Osteoblast (primary cell): ENCODE results near the gene PTH1R. TPM values are rescaled to one million over a fixed set of nuclear protein-coding genes. Genes with fewer than 3 reads are reported as not detected.

Experiments used
- DNase-seq: peaks from one replicate; pipeline ENCODE4 v3.0.0; 2011; ENCODE audit warnings: low spot score, mixed read lengths; ENCODE audit not compliant: insufficient read length; ENCODE audit errors: missing footprints
- H2AFZ ChIP-seq: 2 replicates; pipeline ENCODE4 v1.6.0; 2011; ENCODE audit warnings: mild to moderate bottlenecking, low read length
- H3K27ac ChIP-seq: 2 replicates; pipeline ENCODE4 v1.5.1; 2011; ENCODE audit warnings: mild to moderate bottlenecking, low read depth, low read length, moderate library complexity
- H3K27me3 ChIP-seq: 2 replicates; pipeline ENCODE4 v1.6.0; 2012; ENCODE audit warnings: mild to moderate bottlenecking, control low read depth, inconsistent platforms, low read length, moderate library complexity; ENCODE audit not compliant: insufficient read depth
- H3K36me3 ChIP-seq: 2 replicates; pipeline ENCODE4 v1.5.1; 2011; ENCODE audit warnings: mild to moderate bottlenecking, low read length, control low read depth, moderate library complexity; ENCODE audit not compliant: insufficient read depth
- H3K4me1 ChIP-seq: 2 replicates; pipeline ENCODE4 v1.5.1; 2011; ENCODE audit warnings: mild to moderate bottlenecking, low read length, control low read depth, moderate library complexity; ENCODE audit not compliant: insufficient read depth
- H3K4me2 ChIP-seq: 2 replicates; pipeline ENCODE4 v1.6.0; 2011; ENCODE audit warnings: mild to moderate bottlenecking, low read length; ENCODE audit not compliant: insufficient read depth
- H3K4me3 ChIP-seq: fragments of 200-600 bp; sonication (generic); 3 replicates; pipeline ENCODE4 v1.5.1; 2012; ENCODE audit warnings: mild to moderate bottlenecking, low read length, inconsistent platforms; ENCODE audit not compliant: insufficient read depth
- H3K79me2 ChIP-seq: 2 replicates; pipeline ENCODE4 v1.6.0; 2012; ENCODE audit warnings: mild to moderate bottlenecking, low read length, control low read depth, inconsistent platforms; ENCODE audit not compliant: insufficient read depth
- H3K9me3 ChIP-seq: 2 replicates; pipeline ENCODE4 v1.5.1; 2011; ENCODE audit warnings: low read depth, low read length, control low read depth
- H4K20me1 ChIP-seq: 2 replicates; pipeline ENCODE4 v1.6.0; 2012; ENCODE audit warnings: mild to moderate bottlenecking, low read length, control low read depth; ENCODE audit not compliant: insufficient read depth
- CTCF ChIP-seq: IDR thresholded peaks from 2 replicates; pipeline ENCODE4 v1.5.1; 2011; ENCODE audit warnings: mild to moderate bottlenecking, low read depth, low read length, moderate library complexity; ENCODE audit errors: extremely low read depth
- total RNA-seq: library from RNA; depleted of rRNA; stranded (reverse); fragments of >200 nt; gene quantifications from 2 replicates; pipeline ENCODE4 v1.2.3, GENCODE V29; 2012

PTH1R gene
- total RNA-seq, 1 donor = 0.36 TPM

DNA sequence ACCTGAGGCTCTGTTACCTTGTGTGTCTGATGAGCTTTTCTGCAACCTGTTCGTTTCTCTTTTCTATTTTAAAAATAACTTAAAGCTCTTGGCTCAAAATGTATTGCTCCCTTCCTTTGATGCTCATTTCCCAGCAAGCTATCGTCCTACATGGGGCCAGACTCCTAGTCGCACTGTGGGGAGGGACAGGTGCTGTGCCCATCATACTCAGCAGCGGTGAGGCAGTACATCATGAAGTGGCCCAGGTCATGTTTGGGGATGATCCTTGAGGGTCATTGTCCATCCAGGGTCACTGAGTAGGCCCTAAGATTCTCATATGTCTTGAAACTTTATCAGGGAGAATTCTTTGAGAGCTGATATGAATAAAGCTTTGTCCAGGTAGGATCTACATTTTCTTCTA is 41.1 kb downstream of the PTH1R start:
- no peak for TF ChIP-seq CTCF
- H3K4me1 ChIP-seq = peaks cover 6% of the 10 kb centered on the region
- peaks cover 15% of the 10 kb centered on the region for H4K20me1 ChIP-seq
- no peak overlapping the region for H2AFZ ChIP-seq
- peaks cover 64% of the 10 kb centered on the region for H3K36me3 ChIP-seq
- DNase-seq = peak; percentile 49
- H3K9me3 ChIP-seq = no peaks in the 10 kb centered on the region
- H3K4me2 ChIP-seq = no peak overlapping the region
- no peak overlapping the region for H3K27ac ChIP-seq
- no peaks in the 10 kb centered on the region for H3K27me3 ChIP-seq
- H3K4me3 ChIP-seq = no peak overlapping the region
- H3K79me2 ChIP-seq = peaks cover 8% of the 10 kb centered on the region

GRCh38 chr3:46921041-46921440 is 43.5 kb downstream of the PTH1R start:
- no peak for TF ChIP-seq CTCF
- Histone ChIP-seq H3K4me1 (no peaks in the 10 kb centered on the region), H3K79me2 (peaks cover 22% of the 10 kb centered on the region), H3K27me3 (no peaks in the 10 kb centered on the region), H3K4me2 (no peak overlapping the region), H3K4me3 (no peak overlapping the region), H4K20me1 (peaks cover 26% of the 10 kb centered on the region), H2AFZ (no peak overlapping the region), H3K9me3 (no peaks in the 10 kb centered on the region), H3K36me3 (peaks cover 87% of the 10 kb centered on the region), H3K27ac (no peak overlapping the region)
- peak; percentile 6 for DNase-seq

DNA sequence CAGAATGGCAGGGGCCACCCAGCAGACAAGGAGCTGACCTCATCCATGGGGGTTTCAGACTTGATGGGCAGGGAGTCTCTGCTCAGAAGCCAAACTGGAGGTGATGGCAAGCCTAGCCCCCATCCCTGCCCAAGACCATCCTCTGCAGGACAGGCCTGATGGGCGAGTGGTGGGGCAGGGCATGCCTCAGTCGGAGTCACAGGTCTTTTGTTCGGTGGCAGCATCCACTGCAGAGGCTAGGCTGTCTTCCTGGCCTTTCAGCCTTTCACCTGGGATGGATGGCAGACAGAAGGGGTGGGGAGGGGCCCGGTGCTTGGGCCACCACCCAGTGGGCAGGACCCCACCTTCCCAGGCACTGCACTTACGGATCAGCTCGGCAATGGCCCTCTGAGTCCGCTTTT is 44.4 kb downstream of the PTH1R start:
- H3K27me3 ChIP-seq = no peaks in the 10 kb centered on the region
- H3K27ac ChIP-seq = no peak overlapping the region
- peaks cover 35% of the 10 kb centered on the region for H4K20me1 ChIP-seq
- H3K4me3 ChIP-seq = no peak overlapping the region
- no peak overlapping the region for H2AFZ ChIP-seq
- H3K9me3 ChIP-seq = no peaks in the 10 kb centered on the region
- H3K4me2 ChIP-seq = no peak overlapping the region
- peak; percentile 68 for DNase-seq
- TF ChIP-seq CTCF = no peak
- H3K79me2 ChIP-seq = peaks cover 30% of the 10 kb centered on the region
- H3K4me1 ChIP-seq = peaks cover 8% of the 10 kb centered on the region
- H3K36me3 ChIP-seq = peaks cover 94% of the 10 kb centered on the region

- H3K36me3 ChIP-seq = peaks cover 90% of the 10 kb centered on the region
- no peak for TF ChIP-seq CTCF
- peaks cover 35% of the 10 kb centered on the region for H3K79me2 ChIP-seq
- no peak overlapping the region for H2AFZ ChIP-seq
- no peak overlapping the region for H3K4me2 ChIP-seq
- peak; percentile 73 for DNase-seq
- no peak overlapping the region for H3K4me3 ChIP-seq
- H4K20me1 ChIP-seq = peaks cover 40% of the 10 kb centered on the region
- H3K9me3 ChIP-seq = no peaks in the 10 kb centered on the region
- no peak overlapping the region for H3K27ac ChIP-seq
- peaks cover 8% of the 10 kb centered on the region for H3K4me1 ChIP-seq
- H3K27me3 ChIP-seq = no peaks in the 10 kb centered on the region
Observed at GRCh38 chr3:46922426-46922825, 44.9 kb downstream of the PTH1R start.
